Transverse colon (tissue), 4 donors: ENCODE data around the gene PHACTR3. TPM values are rescaled to one million over a fixed set of nuclear protein-coding genes. Genes with fewer than 3 reads are reported as not detected.

Experiments
- DNase-seq: peaks from one replicate; pipeline ENCODE4 v3.0.0-alpha.2; 2019
- H3K27ac ChIP-seq, 4 donors: fragments of 200-600 bp; sonication (generic); 2 replicates each; pipeline ENCODE4 v1.5.1; 2016 to 2018; ENCODE audit warnings: inconsistent platforms in 4 of 4
- H3K27me3 ChIP-seq: fragments of 200-600 bp; sonication (generic); 2 replicates; pipeline ENCODE4 v1.5.1; 2017; ENCODE audit warnings: inconsistent platforms
- H3K36me3 ChIP-seq, 4 donors: fragments of 200-600 bp; sonication (generic); 2 replicates each; pipeline ENCODE4 v1.5.1; 2017 to 2019; ENCODE audit warnings: inconsistent platforms in 4 of 4
- H3K4me1 ChIP-seq, 4 donors: fragments of 200-600 bp; sonication (generic); 2 replicates each; pipeline ENCODE4 v1.5.1; 2017 to 2020; ENCODE audit warnings: inconsistent platforms in 4 of 4
- H3K4me3 ChIP-seq, 4 donors: fragments of 200-600 bp; sonication (generic); 1 replicate in 1 of 4; 2 replicates in 3 of 4; pipeline versions ENCODE4 v1.5.1 to v1.6.1; 2017 to 2019; ENCODE audit warnings: inconsistent platforms in 4 of 4
- H3K9me3 ChIP-seq, 2 donors: fragments of 200-600 bp; sonication (generic); 2 replicates each; pipeline ENCODE4 v1.5.1; 2017 to 2019; ENCODE audit warnings: inconsistent platforms in 2 of 2
- EP300 ChIP-seq: sonication (generic); formaldehyde crosslinking; IDR thresholded peaks from one replicate; pipeline ENCODE4 v1.6.1; 2017; ENCODE audit warnings: antibody characterized with exemption, low read depth
- POLR2A ChIP-seq: fragments of 450-650 bp; IDR thresholded peaks from one replicate; pipeline ENCODE4 v1.6.1; 2016; ENCODE audit warnings: antibody characterized with exemption, mild to moderate bottlenecking, moderate library complexity
- POLR2AphosphoS5 ChIP-seq, 3 donors: sonication (generic); formaldehyde crosslinking; IDR thresholded peaks; one replicate each; pipeline ENCODE4 v1.6.1; 2016; ENCODE audit warnings: antibody characterized with exemption in 3 of 3
- WGBS, 2 donors: methylation state at CpG; one replicate each; pipeline ENCODE4 v1.1.5; 2018; ENCODE audit warnings: low coverage in 1 of 2; 5-methylcytosine and 5-hydroxymethylcytosine counted together
- in situ Hi-C, 4 donors: fragments of 200-750 bp; cut with MboI; loops; one replicate each; pipeline versions ENCODE4 v1.15.0 to v1.15.1; 2017; ENCODE audit warnings: low sequenced_read_pairs in 3 of 4, low pct_ligation_motif_present in 1 of 4, low pct_unique_long_range_greater_than_20kb in 1 of 4
- intact Hi-C: fragments of 100-400 bp; cut with DNase I; formaldehyde crosslinking; loops from one replicate; pipeline ENCODE4 v1.15.1; 2023; ENCODE audit warnings: low total_unique reads
- total RNA-seq, 4 donors: library from RNA; depleted of rRNA; stranded (reverse); fragments of >200 nt; gene quantifications; one replicate each; pipeline ENCODE4 v1.1.0, GENCODE V29; 2016
- TF ChIP-seq, protein P1 (sequence below), 5 experiments: fragments of 200-600 bp in 3 of 5; fragments of 450-650 bp in 2 of 5; sonication (generic) in 3 of 5; IDR thresholded peaks; 1 replicate in 2 of 5; 2 replicates in 3 of 5; pipeline ENCODE4 v1.5.1; 2016 to 2017; ENCODE audit warnings: antibody characterized with exemption in 5 of 5, inconsistent platforms in 3 of 5, mild to moderate bottlenecking in 2 of 5, moderate library complexity in 1 of 5

The PHACTR3 gene
- total RNA-seq, 4 donors from 2014 or later, result 1.6 to 7.1 (median 5.6) TPM

DNA sequence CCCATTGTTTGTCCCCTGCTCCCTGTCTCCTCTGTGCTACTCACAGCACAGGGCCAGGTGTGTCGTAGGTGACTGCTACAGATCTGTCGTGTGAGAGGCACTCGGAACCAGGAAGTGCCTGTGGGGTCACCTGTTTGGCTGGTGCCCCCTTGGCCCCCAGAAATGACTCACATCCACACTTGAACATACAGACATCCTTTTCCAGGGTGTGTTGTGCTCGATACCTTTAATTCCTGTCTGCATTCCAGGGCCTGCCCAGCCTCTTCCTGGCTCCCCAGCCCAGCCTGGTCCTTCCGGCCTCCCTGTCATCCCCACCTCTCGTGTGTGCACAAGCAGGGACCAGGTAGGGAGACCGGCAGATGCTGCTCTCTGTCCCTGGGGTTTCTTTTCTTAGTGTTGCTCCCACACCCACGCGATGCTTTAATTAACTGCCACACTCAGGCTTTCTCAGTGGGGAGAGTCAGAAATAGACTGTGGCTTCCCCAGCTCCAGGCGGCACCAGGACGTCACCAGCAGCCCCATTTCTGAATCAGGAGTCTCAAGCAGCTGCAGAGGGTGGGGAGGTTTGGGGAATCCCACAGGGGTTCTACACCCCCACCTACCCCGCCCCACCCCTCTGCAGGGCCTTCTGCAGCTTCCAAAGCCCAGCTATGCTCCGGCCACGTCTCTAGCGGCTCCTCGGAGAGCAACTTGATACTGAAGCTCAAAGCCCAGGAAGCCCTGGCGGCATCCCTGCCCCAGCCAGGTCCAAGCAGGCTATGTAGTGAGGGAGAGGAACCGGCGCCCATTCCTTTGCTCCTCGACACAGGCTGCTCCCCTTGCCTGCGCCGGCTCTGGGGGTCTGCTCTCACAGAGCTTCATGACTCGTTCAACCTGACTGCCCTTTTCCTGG lies 226.9 kb downstream of the PHACTR3 start:
- Histone ChIP-seq H3K4me1 (peaks cover 11 to 26% (median 17%) of the 10 kb centered on the region in 4 donors), H3K27ac (no peak overlapping the region), H3K27me3 (peaks cover 1% of the 10 kb centered on the region), H3K36me3 (no peaks in the 10 kb centered on the region), H3K4me3 (no peak overlapping the region), H3K9me3 (no peaks in the 10 kb centered on the region)
- TF ChIP-seq POLR2AphosphoS5 (IDR thresholded peaks at IDR 0.05) (peak in 1 of 3 donors; percentile 43), EP300 (no peak), POLR2A (no peak)
- TF ChIP-seq, protein P1, sequence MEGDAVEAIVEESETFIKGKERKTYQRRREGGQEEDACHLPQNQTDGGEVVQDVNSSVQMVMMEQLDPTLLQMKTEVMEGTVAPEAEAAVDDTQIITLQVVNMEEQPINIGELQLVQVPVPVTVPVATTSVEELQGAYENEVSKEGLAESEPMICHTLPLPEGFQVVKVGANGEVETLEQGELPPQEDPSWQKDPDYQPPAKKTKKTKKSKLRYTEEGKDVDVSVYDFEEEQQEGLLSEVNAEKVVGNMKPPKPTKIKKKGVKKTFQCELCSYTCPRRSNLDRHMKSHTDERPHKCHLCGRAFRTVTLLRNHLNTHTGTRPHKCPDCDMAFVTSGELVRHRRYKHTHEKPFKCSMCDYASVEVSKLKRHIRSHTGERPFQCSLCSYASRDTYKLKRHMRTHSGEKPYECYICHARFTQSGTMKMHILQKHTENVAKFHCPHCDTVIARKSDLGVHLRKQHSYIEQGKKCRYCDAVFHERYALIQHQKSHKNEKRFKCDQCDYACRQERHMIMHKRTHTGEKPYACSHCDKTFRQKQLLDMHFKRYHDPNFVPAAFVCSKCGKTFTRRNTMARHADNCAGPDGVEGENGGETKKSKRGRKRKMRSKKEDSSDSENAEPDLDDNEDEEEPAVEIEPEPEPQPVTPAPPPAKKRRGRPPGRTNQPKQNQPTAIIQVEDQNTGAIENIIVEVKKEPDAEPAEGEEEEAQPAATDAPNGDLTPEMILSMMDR (IDR thresholded peaks at IDR 0.05), result no peak
- 60% methylated on average over 23 of the region's 23 CpGs; no CpG with 5 or more reads in 1 of the 2 donors for WGBS, 2 donors
- in situ Hi-C loops, result no loop called here
- intact Hi-C loops, result no loop called here
- peak; percentile 51 for DNase-seq

DNA sequence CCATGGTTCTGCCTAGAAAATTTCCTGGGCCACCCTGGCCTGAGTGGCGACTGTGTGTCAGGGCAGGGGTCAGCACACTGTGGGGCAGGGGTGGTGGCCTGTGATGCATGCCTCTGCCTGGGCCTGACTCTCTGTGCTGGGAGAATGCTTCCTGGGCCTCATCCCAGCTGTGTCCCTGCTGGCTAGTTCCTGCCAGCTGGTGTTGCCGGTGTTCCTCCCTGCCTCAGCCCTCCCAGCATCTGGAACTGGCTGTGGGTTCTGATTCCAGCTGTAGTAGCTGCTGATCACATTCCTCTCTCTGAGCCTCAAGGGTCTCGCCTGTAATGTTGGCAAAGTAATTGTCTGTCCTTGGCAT lies 227.6 kb downstream of the PHACTR3 start:
- Histone ChIP-seq H3K4me3 (no peak overlapping the region), H3K27ac (no peak overlapping the region), H3K36me3 (no peaks in the 10 kb centered on the region), H3K9me3 (no peaks in the 10 kb centered on the region), H3K27me3 (peaks cover 7% of the 10 kb centered on the region), H3K4me1 (peaks cover 15 to 30% (median 20%) of the 10 kb centered on the region in 4 donors)
- DNase-seq, result no peak
- in situ Hi-C loops (no loop called here), intact Hi-C loops (no loop called here)
- TF ChIP-seq, protein P1 (IDR thresholded peaks at IDR 0.05), result no peak
- no peak for TF ChIP-seq EP300
- TF ChIP-seq POLR2AphosphoS5 (IDR thresholded peaks at IDR 0.05), result no peak
- no peak for TF ChIP-seq POLR2A
- WGBS, 2 donors, result 89 to 100% methylated on average over 1 to 3 of the region's 3 CpGs

DNA sequence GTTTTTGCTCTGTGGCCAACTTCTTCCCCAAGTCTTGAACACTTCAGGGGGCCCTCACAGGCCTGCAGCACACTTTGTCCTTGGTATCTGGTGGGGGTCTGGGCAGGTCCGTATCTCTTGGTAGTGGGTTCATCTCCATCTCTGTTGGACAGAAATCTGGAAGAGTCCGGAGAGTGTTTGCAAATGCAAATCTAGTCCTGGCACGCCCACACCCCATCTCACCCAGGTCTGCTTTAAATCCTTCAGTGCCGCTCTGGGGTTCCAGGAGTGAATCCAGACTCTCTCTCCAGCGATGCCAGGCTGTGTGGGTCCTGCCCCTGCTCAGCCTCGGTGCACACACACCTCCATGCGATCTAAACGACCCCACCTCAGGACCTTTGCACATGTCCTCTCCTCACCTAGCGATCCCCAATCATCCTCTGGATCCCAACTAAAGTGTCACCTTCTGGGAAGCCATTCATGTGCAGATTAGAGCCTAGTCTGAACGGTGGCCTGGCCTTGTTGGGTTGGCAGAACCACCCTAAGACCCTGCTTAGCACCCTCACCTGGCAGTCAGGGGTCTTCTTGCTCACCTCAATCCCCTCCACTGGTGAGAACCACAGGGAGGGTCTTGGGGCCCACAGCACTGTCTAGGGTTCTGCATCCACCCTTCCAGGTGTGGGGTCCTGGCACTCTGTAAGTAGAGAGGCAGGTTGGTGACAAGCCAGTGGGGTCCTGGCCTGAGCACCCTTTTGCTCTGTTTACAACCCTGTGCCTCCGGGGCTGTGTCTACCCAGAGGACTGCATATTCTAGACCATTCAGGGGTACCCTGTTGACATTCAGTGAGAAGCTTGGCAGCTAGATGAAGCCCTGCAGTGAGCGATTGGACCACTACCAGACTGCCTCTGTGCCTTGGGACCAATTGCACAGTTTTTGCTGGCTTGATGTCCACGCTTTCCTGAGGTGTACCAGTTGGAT lies 228.3 kb downstream of the PHACTR3 start:
- no peaks in the 10 kb centered on the region for H3K36me3 ChIP-seq
- no peaks in the 10 kb centered on the region for H3K9me3 ChIP-seq
- H3K27ac ChIP-seq, result no peak overlapping the region
- intact Hi-C loops, result no loop called here
- TF ChIP-seq POLR2A (no peak), POLR2AphosphoS5 (IDR thresholded peaks at IDR 0.05) (no peak), EP300 (no peak)
- TF ChIP-seq, protein P1 (IDR thresholded peaks at IDR 0.05), result no peak
- DNase-seq, result no peak
- H3K4me1 ChIP-seq, result peaks cover 7 to 27% (median 17%) of the 10 kb centered on the region in 4 donors
- no peak overlapping the region for H3K4me3 ChIP-seq
- in situ Hi-C loops, result no loop called here
- WGBS, 2 donors, result 86% methylated on average over 13 of the region's 13 CpGs; no CpG with 5 or more reads in 1 of the 2 donors
- peaks cover 10% of the 10 kb centered on the region for H3K27me3 ChIP-seq

DNA sequence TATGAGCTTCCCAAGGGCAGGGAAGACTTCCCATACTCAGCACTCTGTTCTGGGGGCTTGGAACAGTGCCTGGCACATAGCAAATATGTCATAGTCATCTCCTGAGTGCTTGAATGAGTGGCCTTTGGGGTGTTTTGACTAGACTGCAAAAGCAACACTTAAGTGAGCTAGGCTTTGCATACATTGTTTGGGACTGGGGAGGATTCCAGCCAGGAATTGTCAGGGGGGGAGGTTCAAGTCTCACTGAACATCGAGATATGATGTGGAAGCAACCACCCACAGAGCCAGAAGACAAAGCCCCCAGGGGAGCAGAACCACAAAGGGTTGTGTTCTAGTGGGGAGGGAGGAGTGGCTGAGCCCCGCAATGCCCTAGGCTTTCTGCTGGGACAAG lies 230.7 kb downstream of the PHACTR3 start:
- in situ Hi-C loops, result no loop called here
- Histone ChIP-seq H3K4me1 (peaks cover 7 to 28% (median 17%) of the 10 kb centered on the region in 4 donors), H3K27ac (no peak overlapping the region), H3K9me3 (no peaks in the 10 kb centered on the region), H3K36me3 (no peaks in the 10 kb centered on the region), H3K4me3 (no peak overlapping the region), H3K27me3 (peaks cover 14% of the 10 kb centered on the region)
- DNase-seq, result no peak
- TF ChIP-seq, protein P1 (IDR thresholded peaks at IDR 0.05), result no peak
- no peak for TF ChIP-seq POLR2A
- no peak for TF ChIP-seq EP300
- TF ChIP-seq POLR2AphosphoS5 (IDR thresholded peaks at IDR 0.05), result no peak
- WGBS, 2 donors, result 53% methylated on average over 2 of the region's 2 CpGs; no CpG with 5 or more reads in 1 of the 2 donors
- intact Hi-C loops, result no loop called here
